Posterior vena cava (tissue), 2 donors: ENCODE data around the gene MARCHF3. TPM values are rescaled to one million over a fixed set of nuclear protein-coding genes. Genes with fewer than 3 reads are reported as not detected.
"Not testable (repeated sequence)": the region's sequence is repeated elsewhere in the genome, so short reads cannot be mapped to it uniquely, and the experiment has no call there.

Source experiments
- DNase-seq: peaks from one replicate; pipeline ENCODE4 v3.0.0-alpha.2; 2020; ENCODE audit warnings: low spot score
- intact Hi-C, 2 donors: fragments of 100-400 bp; cut with DNase I; formaldehyde crosslinking; loops; one replicate each; pipeline versions ENCODE4 v1.14.1 to v1.14.2; 2022 to 2023
- total RNA-seq, 2 donors: library from RNA; stranded (reverse); fragmentation: NEBNext Ultra II Directional; extraction: Animal tissue kit (Norgen Biotek cat#: 25700); gene quantifications; one replicate each; pipeline ENCODE4 v1.2.1, GENCODE V29; 2021
- donor health status: DM: yes; HTN: yes; CAD: no.
- donor health status: DM: yes; HTN: yes; CAD: no.

The MARCHF3 gene
- total RNA-seq, 2 donors from 2014 or later = 14.1 to 22.8 TPM

GRCh38 chr5:127016722-127017121, 13.6 kb downstream of the MARCHF3 start:
- DNase-seq, intact Hi-C loops: not testable (repeated sequence)

DNA sequence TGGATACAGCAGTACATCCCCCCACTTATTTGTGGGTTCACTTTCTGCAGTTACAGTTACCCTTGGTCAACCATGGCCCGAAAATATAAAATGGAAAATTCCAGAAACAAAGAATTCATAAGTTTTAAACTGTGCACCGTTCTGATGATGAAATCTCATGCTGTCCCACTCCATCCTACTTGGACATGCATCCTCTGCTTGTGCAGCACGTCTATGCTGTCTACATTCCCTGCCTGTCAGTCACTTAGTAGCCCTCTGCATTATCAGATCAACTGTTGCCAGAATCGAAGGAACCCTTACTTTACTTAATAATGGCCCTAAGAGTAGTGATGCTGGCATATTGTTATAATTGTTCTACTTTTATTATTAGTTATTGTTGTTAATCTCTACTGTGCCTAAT, 14.6 kb downstream of the MARCHF3 start:
- intact Hi-C loops = no loop called here
- DNase-seq = no peak

DNA sequence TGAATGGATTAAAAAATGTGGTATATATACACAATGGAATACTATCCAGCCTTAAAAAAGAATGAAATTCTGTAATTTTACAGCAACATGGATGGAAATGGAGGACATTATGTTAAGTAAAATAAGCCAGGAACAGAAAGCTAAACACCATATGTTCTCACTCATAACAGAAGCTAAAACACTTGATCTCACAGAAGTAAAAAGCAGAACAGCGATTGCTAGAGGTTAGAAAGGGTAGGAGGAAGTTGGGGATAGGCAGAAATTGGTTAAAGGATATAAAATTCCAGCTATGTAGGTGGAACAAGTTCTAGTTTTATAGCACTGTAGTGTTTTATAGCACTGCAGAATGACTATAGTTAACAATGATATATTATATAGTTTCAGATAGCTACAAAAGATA, 15.8 kb downstream of the MARCHF3 start:
- DNase-seq = no peak
- intact Hi-C loops = no loop called here

DNA sequence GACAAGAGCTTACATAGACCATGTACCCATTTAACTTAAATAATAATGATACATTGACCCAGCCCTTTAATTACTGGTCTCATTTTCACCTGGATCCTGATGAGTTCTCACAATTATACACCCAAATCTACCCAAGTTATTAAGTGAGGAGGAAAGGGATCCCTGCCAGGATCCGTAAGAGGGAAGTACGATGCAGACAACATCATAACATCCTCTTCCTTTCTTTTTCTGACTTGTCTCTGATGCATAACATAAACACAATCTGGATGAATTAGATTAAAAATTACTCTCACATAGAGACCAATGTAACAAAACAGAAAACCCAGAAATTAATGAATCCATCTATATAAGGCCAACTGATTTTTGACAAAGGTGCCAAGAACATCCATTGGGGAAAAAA, 17.0 kb downstream of the MARCHF3 start:
- DNase-seq = no peak
- intact Hi-C loops = no loop called here

DNA sequence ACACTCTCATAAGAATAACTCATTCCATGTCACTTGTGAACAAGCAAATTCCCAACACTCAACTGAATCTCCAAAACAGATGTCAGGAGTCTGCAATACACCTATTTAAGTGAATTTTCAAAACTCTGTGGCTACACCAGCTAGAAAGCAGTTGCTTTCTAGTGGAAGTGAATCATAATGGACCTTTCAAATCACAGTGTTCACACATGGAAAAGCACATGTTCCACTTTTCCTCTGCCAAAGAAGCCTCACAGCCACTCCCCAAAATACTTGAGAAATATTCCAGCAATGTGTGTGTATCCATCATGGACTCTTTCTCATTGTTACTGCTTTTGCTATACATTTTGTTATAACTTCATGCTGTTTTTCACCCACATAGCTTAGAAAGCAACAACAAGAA, 17.4 kb downstream of the MARCHF3 start:
- no peak for DNase-seq

DNA sequence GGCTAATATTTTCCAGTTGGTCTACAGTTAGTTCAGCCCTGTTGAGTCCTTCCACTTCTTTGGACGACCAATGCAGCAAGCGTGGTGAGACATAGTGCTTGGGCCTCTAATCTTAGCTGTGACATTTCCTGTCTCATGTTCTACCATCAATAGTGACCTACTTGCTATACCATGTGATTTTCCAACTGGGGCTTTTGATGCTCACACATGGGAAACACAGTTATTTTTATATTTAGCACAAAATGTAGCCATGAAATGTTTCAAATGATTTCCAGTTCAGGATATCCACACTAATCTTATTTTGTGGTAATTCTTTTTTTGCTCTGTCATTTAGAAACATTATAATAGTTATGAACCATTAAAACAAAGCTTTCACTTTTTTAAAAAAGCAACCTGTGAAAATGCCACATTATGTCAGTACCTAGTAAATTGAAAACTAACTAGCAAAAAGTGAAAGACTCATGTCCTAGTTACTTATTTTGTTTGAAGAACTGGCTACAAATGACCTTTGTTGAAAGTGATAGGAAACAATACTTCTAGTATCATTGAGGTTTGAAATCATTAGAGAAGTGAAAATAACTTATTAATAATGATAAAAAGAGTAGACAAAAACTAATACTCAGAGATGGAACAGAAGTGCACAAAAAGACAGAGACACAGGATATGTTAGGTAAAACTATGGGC, 18.3 kb downstream of the MARCHF3 start:
- DNase-seq = no peak
- intact Hi-C loops = no loop called here

More for the DNA sequence above, 17.4 kb downstream of the MARCHF3 start:
- intact Hi-C loops = no loop called here

- intact Hi-C loops = no loop called here
- DNase-seq = no peak
Observed at GRCh38 chr5:127011153-127011552, 19.2 kb downstream of the MARCHF3 start.

DNA sequence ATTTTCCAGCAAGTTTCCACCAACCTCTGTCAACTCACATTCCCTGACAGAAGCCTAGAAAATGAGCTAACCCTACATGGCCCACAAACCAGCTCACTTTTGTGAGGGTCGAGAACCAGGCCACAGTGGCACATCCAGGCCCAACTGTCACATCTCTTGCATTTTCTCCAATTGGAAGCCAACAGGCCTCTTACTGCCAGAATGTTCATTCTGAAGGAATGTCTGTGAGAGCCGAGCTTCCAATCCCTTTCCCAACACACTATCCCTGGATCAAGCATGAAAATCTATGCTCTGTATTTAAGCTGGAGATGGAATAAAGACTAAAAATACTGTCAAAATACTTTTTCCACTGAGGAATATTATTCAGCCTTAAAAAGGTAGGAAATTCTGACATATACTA, 20.0 kb downstream of the MARCHF3 start:
- no peak for DNase-seq
- intact Hi-C loops = no loop called here

- intact Hi-C loops = no loop called here
- no peak for DNase-seq
Observed at GRCh38 chr5:127009784-127010183, 20.6 kb downstream of the MARCHF3 start.

DNA sequence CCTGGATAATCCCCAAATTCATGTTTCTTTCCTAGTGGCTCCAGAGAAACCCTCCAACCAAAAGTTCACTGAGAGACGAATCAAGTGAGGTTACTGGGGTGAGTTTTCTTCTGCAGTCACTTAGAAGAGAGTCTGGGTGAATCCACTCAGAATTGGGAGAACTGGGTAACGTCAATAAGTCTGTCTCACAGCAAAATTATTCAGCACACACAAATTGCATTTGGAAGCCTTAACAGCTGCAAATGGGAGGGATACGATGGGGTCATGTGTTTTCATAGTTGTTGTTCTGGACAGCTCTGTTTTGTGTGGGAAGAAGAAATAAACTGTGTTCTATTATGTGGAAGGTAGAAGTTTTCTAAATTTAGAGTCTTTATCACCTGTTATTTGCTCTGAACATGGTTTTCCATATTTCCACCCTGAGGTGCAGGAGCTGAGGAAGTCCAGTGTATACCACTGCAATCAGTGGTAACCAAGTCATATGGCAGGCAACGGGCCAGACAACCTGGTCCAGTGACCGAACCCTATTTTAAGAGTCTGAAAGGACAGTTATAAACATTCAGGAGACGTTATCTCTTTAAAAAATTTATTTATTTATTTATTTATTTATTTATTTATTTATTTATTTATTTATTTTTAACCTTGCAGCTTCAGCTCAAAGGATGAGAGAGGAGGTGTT, 21.9 kb downstream of the MARCHF3 start:
- intact Hi-C loops = no loop called here
- no peak for DNase-seq

- intact Hi-C loops = no loop called here
- no peak for DNase-seq
Observed at GRCh38 chr5:127007522-127007921, 22.8 kb downstream of the MARCHF3 start.

DNA sequence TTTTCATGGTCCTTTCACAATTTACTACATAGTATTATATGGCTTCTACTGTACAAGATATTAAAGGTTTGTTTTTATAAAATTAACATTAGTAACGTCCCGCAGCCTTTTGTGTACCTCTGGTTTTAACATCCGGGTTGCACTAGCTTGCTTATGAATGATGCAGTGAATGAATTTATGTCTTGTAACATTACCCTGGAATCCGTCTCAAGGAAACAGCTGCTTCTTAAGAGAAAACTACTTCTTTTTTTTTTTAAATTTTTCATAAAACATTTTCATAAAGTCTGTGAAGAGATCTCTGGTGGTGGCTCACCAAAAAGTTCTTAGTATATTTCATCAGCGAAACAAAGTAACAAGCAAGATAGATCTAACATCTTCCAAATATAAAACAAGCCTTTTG, 23.6 kb downstream of the MARCHF3 start:
- DNase-seq = no peak
- intact Hi-C loops = no loop called here

DNA sequence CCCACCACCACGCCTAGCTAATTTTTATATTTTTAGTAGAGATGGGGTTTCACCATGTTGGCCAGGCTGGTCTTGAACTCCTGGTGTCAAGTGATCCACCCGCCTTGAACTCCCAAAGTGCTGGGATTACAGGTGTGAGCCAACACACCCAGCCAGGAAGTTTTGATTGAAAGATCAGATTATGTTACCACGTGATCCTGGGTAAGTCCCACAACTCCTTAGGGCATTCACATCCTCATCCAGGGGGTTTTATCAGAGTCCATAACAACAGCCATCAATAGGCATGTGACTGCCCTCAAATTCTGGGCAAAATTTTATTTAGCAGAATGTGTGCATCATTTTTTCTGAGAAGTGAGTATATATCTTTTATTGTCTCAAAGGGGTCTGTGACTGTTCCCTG, 25.1 kb downstream of the MARCHF3 start:
- DNase-seq, intact Hi-C loops: not testable (repeated sequence)

- intact Hi-C loops = no loop called here
- no peak for DNase-seq
Observed at GRCh38 chr5:127004721-127005120, 25.6 kb downstream of the MARCHF3 start.

DNA sequence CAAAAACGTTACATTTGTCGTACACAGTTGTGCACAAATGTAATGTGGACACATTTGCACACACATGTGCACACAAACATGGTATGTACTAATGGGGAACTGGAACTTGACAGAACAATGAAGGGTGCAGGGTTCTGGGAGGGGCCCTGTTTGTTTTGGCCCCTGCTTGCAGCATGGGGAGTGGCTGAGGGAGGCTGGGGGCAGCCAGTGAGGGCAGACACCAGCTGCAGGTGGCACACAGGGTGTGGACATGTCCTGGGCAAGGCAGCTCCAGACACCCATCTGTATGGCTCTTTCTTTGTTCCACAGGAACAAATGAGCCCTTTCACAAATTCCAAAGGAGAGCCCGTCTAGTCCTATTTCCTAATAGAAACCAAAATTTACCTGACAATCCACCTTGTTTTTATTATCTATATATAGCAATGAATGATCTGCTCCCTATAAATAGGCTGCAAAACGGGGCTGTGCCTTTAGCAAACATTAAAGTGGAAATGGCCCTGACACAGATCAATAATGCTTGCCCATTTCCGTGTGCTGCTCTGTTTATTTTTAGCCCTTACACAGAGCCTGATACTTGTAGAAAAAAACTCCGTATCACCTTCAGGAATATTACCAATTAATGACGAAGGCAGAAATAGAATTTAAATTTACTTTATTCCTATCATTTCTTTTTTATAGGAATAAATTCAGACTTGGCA, 26.4 kb downstream of the MARCHF3 start:
- intact Hi-C loops = no loop called here
- DNase-seq = no peak

DNA sequence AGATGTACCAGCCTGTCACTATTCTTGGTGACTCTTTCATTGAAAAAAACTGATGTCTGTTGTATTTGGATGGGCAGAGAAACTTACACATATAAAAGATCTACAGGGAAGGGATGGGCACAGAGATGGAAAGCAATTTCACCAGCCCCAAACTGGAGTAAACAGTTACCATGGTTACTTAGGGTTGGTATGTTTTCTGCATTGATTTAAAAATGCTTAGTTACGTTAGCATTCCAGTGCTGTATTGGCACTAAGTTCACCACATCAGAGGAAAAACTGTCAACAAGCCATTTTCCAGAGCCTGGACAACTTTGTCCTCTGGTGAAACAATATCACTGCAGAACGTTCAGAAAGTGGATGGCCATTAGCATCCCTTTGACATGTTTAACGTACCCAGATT, 28.0 kb downstream of the MARCHF3 start:
- no peak for DNase-seq
- intact Hi-C loops = no loop called here

- intact Hi-C loops = no loop called here
- no peak for DNase-seq
Observed at GRCh38 chr5:127001621-127002296, 28.6 kb downstream of the MARCHF3 start.

GRCh38 chr5:126998895-126999570, 31.3 kb downstream of the MARCHF3 start:
- no peak for DNase-seq
- intact Hi-C loops = no loop called here

GRCh38 chr5:126998201-126998631, 32.1 kb downstream of the MARCHF3 start:
- intact Hi-C loops = no loop called here
- no peak for DNase-seq
